Body of pancreas (tissue), 4 donors: ENCODE data around the gene TAOK3. TPM values are rescaled to one million over a fixed set of nuclear protein-coding genes. Genes with fewer than 3 reads are reported as not detected.

Experiments used
- ATAC-seq: fragments of 150-250 bp; one replicate; pipeline ENCODE4 v1.9.1; 2016
- DNase-seq, 4 donors: peaks; one replicate each; pipeline ENCODE4 v3.0.0-alpha.2; 2019
- H3K27ac ChIP-seq, 4 donors: fragments of 200-600 bp; sonication (generic); 1 replicate in 3 of 4; 2 replicates in 1 of 4; pipeline versions ENCODE4 v1.5.1 to v1.6.1; 2016 to 2019; ENCODE audit warnings: mild to moderate bottlenecking in 1 of 4, mixed read lengths in 1 of 4, moderate library complexity in 1 of 4
- H3K27me3 ChIP-seq, 2 donors: fragments of 200-600 bp; sonication (generic); one replicate each; pipeline ENCODE4 v1.6.0; 2016; ENCODE audit warnings: mild to moderate bottlenecking in 1 of 2
- H3K36me3 ChIP-seq, 2 donors: fragments of 200-600 bp; sonication (generic); replicated peaks in 1 of 2; 2 replicates each; pipeline ENCODE4 v1.5.1; 2016; ENCODE audit warnings: low read depth in 2 of 2; ENCODE audit not compliant: insufficient read depth in 1 of 2
- H3K4me1 ChIP-seq: fragments of 200-600 bp; sonication (generic); one replicate; pipeline ENCODE4 v1.6.0; 2016
- H3K4me3 ChIP-seq, 2 donors: fragments of 200-600 bp; sonication (generic); 1 replicate in 1 of 2; 2 replicates in 1 of 2; pipeline ENCODE4 v1.5.1; 2016 to 2019
- H3K9me3 ChIP-seq, 3 donors: fragments of 200-600 bp; sonication (generic); 1 replicate in 2 of 3; 2 replicates in 1 of 3; pipeline ENCODE4 v1.5.1; 2016
- POLR2A ChIP-seq, 3 donors: fragments of 450-650 bp; IDR thresholded peaks; one replicate each; pipeline ENCODE4 v1.6.1; 2016; ENCODE audit warnings: antibody characterized with exemption in 3 of 3, mild to moderate bottlenecking in 2 of 3
- WGBS, 2 donors: methylation state at CpG; one replicate each; pipeline ENCODE4 v1.1.5; 2017; 5-methylcytosine and 5-hydroxymethylcytosine counted together
- intact Hi-C: fragments of 100-400 bp; cut with DNase I; formaldehyde crosslinking; loops from one replicate; pipeline ENCODE4 v1.15.1; 2023
- total RNA-seq, 2 donors: library from RNA; depleted of rRNA; stranded (reverse); fragments of >200 nt; gene quantifications; one replicate each; pipeline ENCODE4 v1.1.0, GENCODE V29; 2016
- TF ChIP-seq, protein P1 (sequence below), 7 experiments: fragments of 450-650 bp in 4 of 7; fragments of 200-600 bp in 3 of 7; sonication (generic) in 3 of 7; IDR thresholded peaks; one replicate each; pipeline ENCODE4 v1.5.1; 2016 to 2019; ENCODE audit warnings: antibody characterized with exemption in 7 of 7

TAOK3 gene
- total RNA-seq, 2 donors from 2014 or later, result 15.6 to 29.3 TPM

DNA sequence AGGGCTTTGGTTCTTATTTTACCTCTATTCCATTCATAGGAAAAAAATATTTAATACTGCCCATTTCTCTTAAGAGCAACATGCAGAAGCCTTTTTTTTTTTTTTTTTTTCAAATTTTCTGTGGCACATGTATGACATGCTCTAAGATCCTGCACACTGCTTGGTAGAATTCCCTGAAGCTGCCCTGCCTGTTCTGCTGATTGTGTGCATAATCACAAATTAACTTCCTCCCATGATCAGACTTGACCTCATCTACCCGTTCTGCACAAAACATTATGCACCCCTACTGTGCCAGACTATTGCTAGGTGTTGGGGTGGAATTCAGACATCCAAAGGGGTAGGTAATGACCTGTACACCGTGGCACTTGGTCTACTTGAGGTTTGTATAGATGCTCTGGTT, 25.8 kb upstream of the TAOK3 start:
- TF ChIP-seq, protein P1, sequence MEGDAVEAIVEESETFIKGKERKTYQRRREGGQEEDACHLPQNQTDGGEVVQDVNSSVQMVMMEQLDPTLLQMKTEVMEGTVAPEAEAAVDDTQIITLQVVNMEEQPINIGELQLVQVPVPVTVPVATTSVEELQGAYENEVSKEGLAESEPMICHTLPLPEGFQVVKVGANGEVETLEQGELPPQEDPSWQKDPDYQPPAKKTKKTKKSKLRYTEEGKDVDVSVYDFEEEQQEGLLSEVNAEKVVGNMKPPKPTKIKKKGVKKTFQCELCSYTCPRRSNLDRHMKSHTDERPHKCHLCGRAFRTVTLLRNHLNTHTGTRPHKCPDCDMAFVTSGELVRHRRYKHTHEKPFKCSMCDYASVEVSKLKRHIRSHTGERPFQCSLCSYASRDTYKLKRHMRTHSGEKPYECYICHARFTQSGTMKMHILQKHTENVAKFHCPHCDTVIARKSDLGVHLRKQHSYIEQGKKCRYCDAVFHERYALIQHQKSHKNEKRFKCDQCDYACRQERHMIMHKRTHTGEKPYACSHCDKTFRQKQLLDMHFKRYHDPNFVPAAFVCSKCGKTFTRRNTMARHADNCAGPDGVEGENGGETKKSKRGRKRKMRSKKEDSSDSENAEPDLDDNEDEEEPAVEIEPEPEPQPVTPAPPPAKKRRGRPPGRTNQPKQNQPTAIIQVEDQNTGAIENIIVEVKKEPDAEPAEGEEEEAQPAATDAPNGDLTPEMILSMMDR (IDR thresholded peaks at IDR 0.05), result no peak
- TF ChIP-seq POLR2A (IDR thresholded peaks at IDR 0.05), result no peak
- 68 to 85% methylated on average over 2 of the region's 2 CpGs for WGBS, 2 donors

DNA sequence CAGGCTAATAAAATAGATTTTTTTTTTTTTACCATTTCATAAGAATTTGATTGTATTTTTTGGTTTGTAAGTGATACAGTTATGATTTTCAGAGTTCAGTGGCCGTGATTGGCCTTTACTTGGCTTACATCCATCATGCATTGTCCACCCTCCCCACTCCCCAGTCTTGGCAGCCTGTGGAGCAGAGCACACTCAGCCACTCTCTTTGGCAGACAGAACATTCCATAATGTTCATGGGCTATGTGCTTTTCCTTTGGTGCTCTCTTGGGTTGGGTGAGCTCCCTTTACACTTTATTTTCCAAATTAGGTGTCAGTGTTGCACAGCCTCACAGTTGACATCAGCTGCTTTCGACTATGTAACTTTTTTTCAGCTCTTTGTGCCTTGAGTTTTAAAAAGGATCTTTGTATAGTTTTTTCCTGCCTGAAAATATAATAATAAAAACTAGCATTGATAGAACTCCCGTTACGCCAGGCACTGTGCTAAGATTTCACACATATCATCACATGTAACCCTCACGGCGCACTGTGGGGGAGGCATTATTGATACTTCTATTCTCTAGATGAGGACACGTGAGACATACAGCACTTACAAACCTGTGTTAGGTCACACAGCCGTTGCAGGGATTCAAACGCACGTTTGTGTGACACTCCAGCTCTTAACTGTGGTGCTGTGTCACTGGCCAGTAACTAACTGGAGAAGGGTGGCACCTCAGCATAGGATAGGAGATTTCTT, 25.2 kb upstream of the TAOK3 start:
- H3K4me1 ChIP-seq, result no peaks in the 10 kb centered on the region
- intact Hi-C loops, result no loop called here
- DNase-seq (no peak), ATAC-seq (no peak)
- H3K4me3 ChIP-seq, result no peak overlapping the region
- WGBS, 2 donors, result 87 to 88% methylated on average over 10 of the region's 10 CpGs
- H3K36me3 ChIP-seq, result peaks cover 7 to 27% of the 10 kb centered on the region in 2 donors
- no peaks in the 10 kb centered on the region for H3K27me3 ChIP-seq
- TF ChIP-seq, protein P1 (IDR thresholded peaks at IDR 0.05), result no peak
- no peak for TF ChIP-seq POLR2A (IDR thresholded peaks at IDR 0.05)
- H3K9me3 ChIP-seq, result no peaks in the 10 kb centered on the region
- H3K27ac ChIP-seq, result no peak overlapping the region

More for the DNA sequence above, 25.8 kb upstream of the TAOK3 start:
- Histone ChIP-seq H3K9me3 (no peaks in the 10 kb centered on the region), H3K36me3 (peaks cover 7 to 29% of the 10 kb centered on the region in 2 donors), H3K27me3 (no peaks in the 10 kb centered on the region), H3K27ac (no peak overlapping the region), H3K4me3 (no peak overlapping the region), H3K4me1 (no peaks in the 10 kb centered on the region)
- DNase-seq (no peak), ATAC-seq (no peak)
- intact Hi-C loops, result no loop called here

DNA sequence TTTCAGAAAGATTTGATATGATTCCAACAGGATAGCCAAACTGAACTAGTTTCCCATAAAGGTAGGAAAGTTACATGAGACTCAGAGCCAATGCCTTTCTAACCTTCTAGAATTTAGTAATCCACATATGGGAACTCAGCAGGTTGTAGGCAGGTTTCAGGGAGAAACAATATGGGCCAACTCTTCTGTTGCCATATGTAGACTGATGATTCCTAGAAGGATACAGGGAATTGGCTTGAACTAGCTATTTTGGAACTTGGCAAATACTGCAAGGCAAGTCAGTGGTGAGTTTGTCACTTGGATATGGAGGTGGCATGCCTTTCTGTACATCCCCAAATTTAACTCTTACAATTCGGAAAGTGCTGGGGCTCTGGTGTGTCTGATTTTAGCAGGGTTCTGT, 19.1 kb upstream of the TAOK3 start:
- DNase-seq, result no peak
- Histone ChIP-seq H3K27me3 (no peaks in the 10 kb centered on the region), H3K27ac (no peak overlapping the region), H3K9me3 (no peaks in the 10 kb centered on the region), H3K36me3 (peaks cover 9 to 39% of the 10 kb centered on the region in 2 donors), H3K4me3 (no peak overlapping the region), H3K4me1 (no peaks in the 10 kb centered on the region)
- no peak for ATAC-seq
- intact Hi-C loops, result no loop called here
- 100% methylated on average over 1 of the region's 1 CpG for WGBS, 2 donors
- TF ChIP-seq, protein P1 (IDR thresholded peaks at IDR 0.05), result no peak
- no peak for TF ChIP-seq POLR2A (IDR thresholded peaks at IDR 0.05)

DNA sequence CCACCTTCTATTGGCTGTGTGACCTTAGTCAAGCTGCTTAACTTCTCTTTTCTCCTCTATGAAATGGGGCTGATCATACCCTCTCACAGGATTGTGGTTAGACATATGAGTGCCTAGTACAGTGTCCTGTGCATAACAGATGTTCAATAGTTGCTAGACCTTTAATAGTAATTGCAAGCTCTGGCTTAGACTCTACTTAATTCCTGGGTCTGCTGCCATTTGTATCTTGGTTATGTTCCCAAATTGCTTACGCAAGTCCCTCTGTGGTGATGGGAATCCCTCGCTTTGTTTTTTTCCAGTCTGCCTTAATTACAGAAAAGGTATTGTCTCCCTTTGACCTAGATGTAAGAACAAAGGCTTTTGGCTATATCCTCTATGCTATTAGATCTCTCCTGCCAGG, 18.7 kb upstream of the TAOK3 start:
- Histone ChIP-seq H3K27ac (no peak overlapping the region), H3K27me3 (no peaks in the 10 kb centered on the region), H3K4me1 (no peaks in the 10 kb centered on the region), H3K9me3 (no peaks in the 10 kb centered on the region), H3K36me3 (peaks cover 9 to 40% of the 10 kb centered on the region in 2 donors), H3K4me3 (no peak overlapping the region)
- TF ChIP-seq POLR2A (IDR thresholded peaks at IDR 0.05), result no peak
- TF ChIP-seq, protein P1 (IDR thresholded peaks at IDR 0.05), result no peak
- WGBS, 2 donors, result 81 to 95% methylated on average over 2 of the region's 2 CpGs
- intact Hi-C loops, result no loop called here
- ATAC-seq (no peak), DNase-seq (no peak)
